ENCODE measurements around the gene LRP5. TPM values are rescaled to one million over a fixed set of nuclear protein-coding genes. Genes with fewer than 3 reads are reported as not detected.

The LRP5 gene
- total RNA-seq, 1 experiment from 2014 or later = 48.8 TPM

- TF ChIP-seq ZNF232 (CRISPR knock-in tag; IDR thresholded peaks at IDR 0.05) (peak; percentile 78; the same call in 1 of the 2 replicates), E2F1 (CRISPR knock-in tag; IDR thresholded peaks at IDR 0.05) (no peak), NFATC4 (CRISPR knock-in tag; IDR thresholded peaks at IDR 0.05) (peak; percentile 80; the same call in 1 of the 2 replicates), HMGA2 (CRISPR knock-in tag; IDR thresholded peaks at IDR 0.05) (peak; percentile 48; the same call in 1 of the 2 replicates), TCF7 (CRISPR knock-in tag; IDR thresholded peaks at IDR 0.05; ENCODE audit: low read depth) (no peak)
Observed at GRCh38 chr11:68459886-68460740, 147.7 kb downstream of the LRP5 start (continued).

- DNase-seq (ENCODE audit: low spot score) (no peak), ATAC-seq (no peak; the same call in 1 of the 2 replicates)
- H3K27ac Mint-ChIP-seq = peak within 1 kb of the TSS; percentile 96
- H3K4me3 Mint-ChIP-seq = peak within 1 kb of the TSS; percentile 94
- H3K36me3 Mint-ChIP-seq = peaks cover 3% of the 10 kb centered on the region; the same call in 1 of the 2 replicates
- H3K27me3 Mint-ChIP-seq (ENCODE audit: low read depth) = no peaks in the 10 kb centered on the region
- TF ChIP-seq ZNF263 (CRISPR knock-in tag; IDR thresholded peaks at IDR 0.05; ENCODE audit: low read depth) = 0 out of 2 replicates have a peak, but pooled peaks have one; percentile 44
- 0 out of 2 replicates have a peak, but pooled peaks have one; percentile 30 for TF ChIP-seq TEAD1 (CRISPR knock-in tag; IDR thresholded peaks at IDR 0.05)
- TF ChIP-seq ZNF219 (CRISPR knock-in tag; IDR thresholded peaks at IDR 0.05; ENCODE audit: borderline replicate concordance) = 0 out of 2 replicates have a peak, but pooled peaks have one; percentile 15
- 0 out of 2 replicates have a peak, but pooled peaks have one; percentile 35 for TF ChIP-seq ZNF423 (CRISPR knock-in tag; IDR thresholded peaks at IDR 0.05)
- TF ChIP-seq ZSCAN18 (CRISPR knock-in tag; IDR thresholded peaks at IDR 0.05) = no peak
- TF ChIP-seq HMGXB4 (CRISPR knock-in tag; IDR thresholded peaks at IDR 0.05) = peak; percentile 15; the same call in 1 of the 2 replicates
- 0 out of 2 replicates have a peak, but pooled peaks have one; percentile 27 for TF ChIP-seq ZNF317 (CRISPR knock-in tag; IDR thresholded peaks at IDR 0.05; ENCODE audit: borderline replicate concordance, low read depth)
- TF ChIP-seq TEAD4 (CRISPR knock-in tag; IDR thresholded peaks at IDR 0.05) = 0 out of 2 replicates have a peak, but pooled peaks have one; percentile 50
- 0 out of 2 replicates have a peak, but pooled peaks have one; percentile 14 for TF ChIP-seq RELA (CRISPR knock-in tag; IDR thresholded peaks at IDR 0.05; ENCODE audit: borderline replicate concordance)
- 0 out of 2 replicates have a peak, but pooled peaks have one; percentile 65 for TF ChIP-seq ELF4 (CRISPR knock-in tag; IDR thresholded peaks at IDR 0.05; ENCODE audit: low read depth)
- no peak for TF ChIP-seq USF2 (CRISPR knock-in tag; IDR thresholded peaks at IDR 0.05)
- TF ChIP-seq ZBTB21 (CRISPR knock-in tag; IDR thresholded peaks at IDR 0.05; ENCODE audit: borderline replicate concordance) = no peak
- H3K9me3 Mint-ChIP-seq = no peaks in the 10 kb centered on the region
- ChIA-PET CTCF (interaction anchor here (0.5 to 1.3 kb wide), 6 partner anchors 115 to 1380 kb away, joined by 3 to 5 read pairs (median 3); no protein-coding TSS in a partner anchor), POLR2A (interaction anchor here (0.6 kb wide), 4 partner anchors 9 to 392 kb away, joined by 3 to 4 read pairs (median 3); no protein-coding TSS in a partner anchor)
- H3K4me1 Mint-ChIP-seq = peaks cover 37% of the 10 kb centered on the region
Observed at GRCh38 chr11:68460741-68461574, 148.6 kb downstream of the LRP5 start, which contains the start of gene PPP6R3. TSS of gene PPP6R3 (plus strand) at chr11:68460752. CDS start at chr11:68537665, 76,913 bp downstream.

All from WTC11 (cell line).